ENCODE results near the gene CCDC157. TPM values are rescaled to one million over a fixed set of nuclear protein-coding genes. Genes with fewer than 3 reads are reported as not detected.
A peak's percentile ranks its signal among the peaks of the same experiment; 100 is the strongest.

Gene CCDC157
- total and polyA plus RNA-seq, 9 of the 15 experiments (the other 6 are each of a cell fraction or from before 2014, with no cell fraction given): 0.04 to 1.3 (median 0.68) TPM

GRCh38 chr22:30408388-30409102, 51.7 kb downstream of the CCDC157 start (continued):
- TF ChIP-seq, protein P1, sequence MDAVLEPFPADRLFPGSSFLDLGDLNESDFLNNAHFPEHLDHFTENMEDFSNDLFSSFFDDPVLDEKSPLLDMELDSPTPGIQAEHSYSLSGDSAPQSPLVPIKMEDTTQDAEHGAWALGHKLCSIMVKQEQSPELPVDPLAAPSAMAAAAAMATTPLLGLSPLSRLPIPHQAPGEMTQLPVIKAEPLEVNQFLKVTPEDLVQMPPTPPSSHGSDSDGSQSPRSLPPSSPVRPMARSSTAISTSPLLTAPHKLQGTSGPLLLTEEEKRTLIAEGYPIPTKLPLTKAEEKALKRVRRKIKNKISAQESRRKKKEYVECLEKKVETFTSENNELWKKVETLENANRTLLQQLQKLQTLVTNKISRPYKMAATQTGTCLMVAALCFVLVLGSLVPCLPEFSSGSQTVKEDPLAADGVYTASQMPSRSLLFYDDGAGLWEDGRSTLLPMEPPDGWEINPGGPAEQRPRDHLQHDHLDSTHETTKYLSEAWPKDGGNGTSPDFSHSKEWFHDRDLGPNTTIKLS (IDR thresholded peaks at IDR 0.05; ENCODE audit: borderline replicate concordance, low read depth): no peak
- TF ChIP-seq PRDM10 (IDR thresholded peaks at IDR 0.05; ENCODE audit: partially characterized antibody) (peak; percentile 64), GTF2F1 (IDR thresholded peaks at IDR 0.05; ENCODE audit: low read depth, low read length) (no peak), ZBTB17 (CRISPR knock-in tag; IDR thresholded peaks at IDR 0.05) (no peak)
